HepG2 (cell line): ENCODE measurements around the gene LYZ. TPM values are rescaled to one million over a fixed set of nuclear protein-coding genes. Genes with fewer than 3 reads are reported as not detected.
A peak's percentile ranks its signal among the peaks of the same experiment; 100 is the strongest.

Experiments
- ARID5B ChIP-seq: IDR thresholded peaks from 2 replicates; pipeline ENCODE4 v1.4.0; 2020; ENCODE audit warnings: mild to moderate bottlenecking, missing genetic modification reagents
- EP300 ChIP-seq, 3 experiments: sonication (generic) in 1 of 3; formaldehyde crosslinking in 1 of 3; IDR thresholded peaks; 2 replicates each; pipeline versions ENCODE4 v1.5.1 to v1.6.1; 2011 to 2020; ENCODE audit warnings: low read depth in 2 of 3, low read length in 2 of 3, borderline replicate concordance in 1 of 3, improper control_type of control experiment in 1 of 3, mild to moderate bottlenecking in 1 of 3, missing genetic modification reagents in 1 of 3, moderate library complexity in 1 of 3
- HMG20A ChIP-seq: IDR thresholded peaks from 2 replicates; pipeline ENCODE4 v1.6.1; 2016; ENCODE audit warnings: borderline replicate concordance
- KDM5B ChIP-seq: sonication (generic); formaldehyde crosslinking; IDR thresholded peaks from 2 replicates; pipeline ENCODE4 v1.4.0; 2020; ENCODE audit warnings: missing genetic modification reagents, mild to moderate bottlenecking, borderline replicate concordance
- ZNF777 ChIP-seq: sonication (generic); formaldehyde crosslinking; IDR thresholded peaks from 2 replicates; pipeline ENCODE4 v1.4.0; 2020; ENCODE audit warnings: missing genetic modification reagents
- ZNF782 ChIP-seq: sonication (generic); formaldehyde crosslinking; IDR thresholded peaks from 2 replicates; pipeline ENCODE4 v1.4.0; 2020; ENCODE audit warnings: missing genetic modification reagents, mild to moderate bottlenecking, borderline replicate concordance
- ZXDC ChIP-seq: sonication (generic); formaldehyde crosslinking; IDR thresholded peaks from 2 replicates; pipeline ENCODE4 v1.5.0; 2020; ENCODE audit warnings: mild to moderate bottlenecking, missing genetic modification reagents
- polyA plus RNA-seq, 8 experiments: library from polyadenylated mRNA; depleted of rRNA in 3 of 8; stranded (reverse) in 7 of 8; unstranded in 1 of 8; fragments of >200 nt; fragmentation: Illumina TruSeq in 4 of 8; extraction: Trizol in 4 of 8; gene quantifications; 2 replicates each; pipeline versions ENCODE4 v1.2.1 to v1.2.3, GENCODE V29; 2011 to 2016; ENCODE audit warnings: low read depth in 4 of 8, missing spikeins in 1 of 8, mixed read lengths in 1 of 8; ENCODE audit not compliant: insufficient read depth in 1 of 8
- total RNA-seq, 5 experiments: library from RNA; depleted of rRNA; stranded (reverse); fragments of >200 nt; fragmentation: Illumina TruSeq; extraction: Trizol; gene quantifications; 2 replicates each; pipeline ENCODE4 v1.2.3, GENCODE V29; 2016; ENCODE audit warnings: low read depth in 1 of 5
- TF ChIP-seq, protein P1 (sequence below): sonication (generic); formaldehyde crosslinking; IDR thresholded peaks from 2 replicates; pipeline ENCODE4 v1.4.0; 2020; ENCODE audit warnings: missing genetic modification reagents
- TF ChIP-seq, protein P2 (sequence below): sonication (generic); formaldehyde crosslinking; IDR thresholded peaks from 2 replicates; pipeline ENCODE4 v1.4.0; 2020; ENCODE audit warnings: missing genetic modification reagents, borderline replicate concordance
- TF ChIP-seq, protein P3 (sequence below), 2 experiments: sonication (generic) in 1 of 2; formaldehyde crosslinking in 1 of 2; IDR thresholded peaks; 2 replicates each; pipeline versions ENCODE4 v1.4.0 to v1.6.1; 2016 to 2020; ENCODE audit warnings: borderline replicate concordance in 1 of 2, low read depth in 1 of 2, mild to moderate bottlenecking in 1 of 2, missing genetic modification reagents in 1 of 2

LYZ gene
- total and polyA plus RNA-seq, 2 of the 13 experiments (the other 11 are each of a cell fraction or from before 2014, with no cell fraction given): 1,788 to 2,054 TPM

GRCh38 chr12:69359531-69360347 lies 11.6 kb downstream of the LYZ start, which contains the start of gene YEATS4 (continued):
- peak; percentile 61 for TF ChIP-seq ARID5B (CRISPR knock-in tag)
- 0 out of 4 replicates have a peak, but pooled peaks of 1 of the 2 experiments have one; percentile 8 for TF ChIP-seq EP300 (IDR thresholded peaks at IDR 0.05; ENCODE audit: low read depth in 2 of 2, low read length in 2 of 2)
- TF ChIP-seq EP300 (CRISPR knock-in tag; IDR thresholded peaks at IDR 0.05; ENCODE audit: borderline replicate concordance): no peak
- peak; percentile 96 for TF ChIP-seq KDM5B (CRISPR knock-in tag)
- no peak for TF ChIP-seq ZXDC (CRISPR knock-in tag)
- TF ChIP-seq HMG20A: no peak
- TF ChIP-seq, protein P1, sequence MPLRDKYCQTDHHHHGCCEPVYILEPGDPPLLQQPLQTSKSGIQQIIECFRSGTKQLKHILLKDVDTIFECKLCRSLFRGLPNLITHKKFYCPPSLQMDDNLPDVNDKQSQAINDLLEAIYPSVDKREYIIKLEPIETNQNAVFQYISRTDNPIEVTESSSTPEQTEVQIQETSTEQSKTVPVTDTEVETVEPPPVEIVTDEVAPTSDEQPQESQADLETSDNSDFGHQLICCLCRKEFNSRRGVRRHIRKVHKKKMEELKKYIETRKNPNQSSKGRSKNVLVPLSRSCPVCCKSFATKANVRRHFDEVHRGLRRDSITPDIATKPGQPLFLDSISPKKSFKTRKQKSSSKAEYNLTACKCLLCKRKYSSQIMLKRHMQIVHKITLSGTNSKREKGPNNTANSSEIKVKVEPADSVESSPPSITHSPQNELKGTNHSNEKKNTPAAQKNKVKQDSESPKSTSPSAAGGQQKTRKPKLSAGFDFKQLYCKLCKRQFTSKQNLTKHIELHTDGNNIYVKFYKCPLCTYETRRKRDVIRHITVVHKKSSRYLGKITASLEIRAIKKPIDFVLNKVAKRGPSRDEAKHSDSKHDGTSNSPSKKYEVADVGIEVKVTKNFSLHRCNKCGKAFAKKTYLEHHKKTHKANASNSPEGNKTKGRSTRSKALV (CRISPR knock-in tag): peak; percentile 81
- TF ChIP-seq ZNF777 (CRISPR knock-in tag): peak; percentile 66; the same call in 1 of the 2 replicates
- peak; percentile 97 for TF ChIP-seq ZNF782 (CRISPR knock-in tag)
- TF ChIP-seq, protein P2, sequence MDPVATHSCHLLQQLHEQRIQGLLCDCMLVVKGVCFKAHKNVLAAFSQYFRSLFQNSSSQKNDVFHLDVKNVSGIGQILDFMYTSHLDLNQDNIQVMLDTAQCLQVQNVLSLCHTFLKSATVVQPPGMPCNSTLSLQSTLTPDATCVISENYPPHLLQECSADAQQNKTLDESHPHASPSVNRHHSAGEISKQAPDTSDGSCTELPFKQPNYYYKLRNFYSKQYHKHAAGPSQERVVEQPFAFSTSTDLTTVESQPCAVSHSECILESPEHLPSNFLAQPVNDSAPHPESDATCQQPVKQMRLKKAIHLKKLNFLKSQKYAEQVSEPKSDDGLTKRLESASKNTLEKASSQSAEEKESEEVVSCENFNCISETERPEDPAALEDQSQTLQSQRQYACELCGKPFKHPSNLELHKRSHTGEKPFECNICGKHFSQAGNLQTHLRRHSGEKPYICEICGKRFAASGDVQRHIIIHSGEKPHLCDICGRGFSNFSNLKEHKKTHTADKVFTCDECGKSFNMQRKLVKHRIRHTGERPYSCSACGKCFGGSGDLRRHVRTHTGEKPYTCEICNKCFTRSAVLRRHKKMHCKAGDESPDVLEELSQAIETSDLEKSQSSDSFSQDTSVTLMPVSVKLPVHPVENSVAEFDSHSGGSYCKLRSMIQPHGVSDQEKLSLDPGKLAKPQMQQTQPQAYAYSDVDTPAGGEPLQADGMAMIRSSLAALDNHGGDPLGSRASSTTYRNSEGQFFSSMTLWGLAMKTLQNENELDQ (CRISPR knock-in tag): no peak
- TF ChIP-seq, protein P3, sequence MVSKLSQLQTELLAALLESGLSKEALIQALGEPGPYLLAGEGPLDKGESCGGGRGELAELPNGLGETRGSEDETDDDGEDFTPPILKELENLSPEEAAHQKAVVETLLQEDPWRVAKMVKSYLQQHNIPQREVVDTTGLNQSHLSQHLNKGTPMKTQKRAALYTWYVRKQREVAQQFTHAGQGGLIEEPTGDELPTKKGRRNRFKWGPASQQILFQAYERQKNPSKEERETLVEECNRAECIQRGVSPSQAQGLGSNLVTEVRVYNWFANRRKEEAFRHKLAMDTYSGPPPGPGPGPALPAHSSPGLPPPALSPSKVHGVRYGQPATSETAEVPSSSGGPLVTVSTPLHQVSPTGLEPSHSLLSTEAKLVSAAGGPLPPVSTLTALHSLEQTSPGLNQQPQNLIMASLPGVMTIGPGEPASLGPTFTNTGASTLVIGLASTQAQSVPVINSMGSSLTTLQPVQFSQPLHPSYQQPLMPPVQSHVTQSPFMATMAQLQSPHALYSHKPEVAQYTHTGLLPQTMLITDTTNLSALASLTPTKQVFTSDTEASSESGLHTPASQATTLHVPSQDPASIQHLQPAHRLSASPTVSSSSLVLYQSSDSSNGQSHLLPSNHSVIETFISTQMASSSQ (IDR thresholded peaks at IDR 0.05; ENCODE audit: low read depth): no peak
- TF ChIP-seq, protein P3 (CRISPR knock-in tag; IDR thresholded peaks at IDR 0.05; ENCODE audit: borderline replicate concordance): peak; percentile 61
